Stimulated activated CD4-positive, alpha-beta T cell treated with anti-CD3 and anti-CD28 coated beads, Interleukin-15, amount 100 ng/mL, for 24 hours (primary cell): ENCODE results near the gene LRBA.
"Not testable (repeated sequence)": the region's sequence is repeated elsewhere in the genome, so short reads cannot be mapped to it uniquely, and the experiment has no call there.

Source experiments
- DNase-seq: peaks from one replicate; pipeline ENCODE4 v3.0.0-alpha.2; 2020

The LRBA gene

DNA sequence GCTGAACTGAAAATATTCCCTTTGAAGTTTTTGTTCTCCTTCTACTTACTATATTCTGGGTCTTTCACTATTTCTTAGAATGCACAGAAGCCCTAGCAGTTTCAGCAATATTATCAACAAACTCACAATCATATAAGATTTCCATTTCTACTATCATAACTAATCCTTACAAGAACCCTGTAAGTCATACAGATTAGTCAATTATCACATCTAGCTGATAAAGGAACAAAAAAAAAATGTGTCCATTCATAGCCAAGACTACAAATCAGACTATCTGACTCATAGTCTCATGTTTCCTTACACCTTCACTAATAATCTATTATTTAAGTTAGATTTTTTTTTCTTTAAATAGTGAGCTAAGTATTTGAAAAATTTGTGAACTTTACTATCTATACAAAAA lies 72.5 kb downstream of the LRBA start:
- DNase-seq, result no peak

DNA sequence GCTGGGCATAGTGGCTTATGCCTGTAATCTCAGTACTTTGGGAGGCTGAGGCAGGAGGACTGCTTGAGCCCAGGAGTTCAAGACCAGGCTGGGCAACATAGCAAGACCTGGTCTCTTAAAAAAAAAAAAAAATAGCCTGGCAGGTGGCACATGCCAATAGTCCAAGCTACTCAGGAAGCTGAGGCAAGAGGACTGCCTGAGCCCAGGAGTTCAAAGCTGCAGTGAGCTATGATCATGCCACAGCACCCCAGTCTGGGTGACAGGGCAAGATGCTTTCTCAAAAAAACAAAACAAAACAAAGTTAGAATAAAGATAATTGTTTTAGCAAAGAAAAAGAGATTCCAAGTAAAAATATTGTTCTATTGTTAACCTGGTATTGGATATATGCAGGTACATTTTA lies 75.0 kb downstream of the LRBA start:
- DNase-seq, result no peak

DNA sequence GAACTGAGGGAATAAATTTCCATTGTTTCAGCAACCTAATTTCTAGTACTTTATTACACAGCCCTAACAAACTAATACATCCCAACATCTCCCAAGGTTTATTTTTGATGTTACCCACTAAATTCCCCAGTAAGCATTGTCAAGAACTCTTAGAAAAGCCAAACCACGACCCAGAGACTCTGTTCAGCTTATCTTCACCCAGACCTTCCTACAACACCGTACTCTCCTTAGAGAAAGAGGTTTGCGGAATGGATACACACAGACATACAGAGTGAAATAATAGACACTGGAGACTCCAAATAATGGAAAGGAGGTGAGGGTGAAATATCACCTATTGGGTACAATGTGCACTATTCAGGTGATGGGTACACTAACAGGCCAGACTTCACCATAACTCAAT lies 75.6 kb downstream of the LRBA start:
- DNase-seq, result no peak

DNA sequence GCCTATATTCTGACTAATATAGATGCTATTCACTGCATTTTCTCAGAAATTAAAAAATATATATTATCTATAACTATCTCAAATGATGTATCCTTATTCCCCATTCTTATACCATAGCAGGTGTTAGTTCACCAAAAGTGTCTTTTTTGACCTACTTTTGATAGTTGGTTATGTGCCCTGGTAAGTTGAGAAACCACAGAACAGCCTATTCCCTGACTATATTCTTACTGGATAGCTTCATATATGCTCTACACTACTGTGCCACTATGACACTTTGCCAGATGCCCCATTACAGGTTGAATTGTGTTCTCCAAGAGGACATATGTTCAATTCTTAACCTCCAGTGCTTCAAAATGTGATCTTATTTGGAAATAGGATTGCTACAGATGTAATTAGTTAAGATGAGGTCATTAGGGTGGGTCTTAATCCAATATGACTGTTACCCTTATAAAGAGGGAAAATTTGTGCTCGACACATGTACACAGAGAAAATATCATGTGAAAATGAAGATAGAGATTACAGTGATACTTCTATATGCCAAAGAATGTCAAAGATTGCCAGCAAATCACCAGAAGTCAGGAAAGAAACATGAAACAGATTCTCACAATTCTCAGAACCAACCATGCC lies 76.1 kb downstream of the LRBA start:
- no peak for DNase-seq

DNA sequence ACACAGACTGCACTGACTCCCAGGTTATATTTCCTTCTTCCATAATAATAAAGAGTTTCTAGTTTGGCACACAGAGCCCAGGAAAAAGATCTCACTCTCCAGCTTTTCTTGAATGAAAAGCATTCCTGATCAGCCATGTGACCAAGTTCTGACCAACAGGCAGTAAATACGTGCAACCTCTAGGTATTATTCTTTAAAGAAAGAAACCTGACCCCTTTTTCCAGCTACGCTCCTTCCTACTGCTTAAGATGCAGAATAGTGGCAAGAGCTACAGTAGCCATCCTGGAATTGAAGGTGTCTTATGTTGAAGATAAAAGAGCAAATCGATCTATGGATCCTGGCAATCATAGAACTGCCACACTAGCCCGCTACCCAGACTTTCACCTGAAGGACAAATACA lies 76.7 kb downstream of the LRBA start:
- DNase-seq, result no peak

DNA sequence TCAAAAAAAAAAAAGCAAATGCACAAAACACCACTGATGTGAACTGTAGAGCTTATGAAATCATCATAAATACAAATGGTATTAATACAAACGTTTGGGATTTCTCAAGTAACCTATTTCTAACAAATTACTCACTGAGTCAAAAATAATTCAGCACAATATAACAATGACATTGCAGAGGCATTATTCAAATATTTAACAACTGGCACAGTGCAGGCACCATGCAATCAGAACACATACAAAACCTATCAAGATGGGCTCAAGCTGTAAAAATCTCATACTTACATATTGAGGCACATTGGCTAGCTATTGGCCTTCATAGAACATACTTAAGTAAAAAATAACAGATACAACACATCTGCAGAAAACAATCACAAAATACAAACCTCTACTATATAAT lies 81.1 kb downstream of the LRBA start:
- no peak for DNase-seq

DNA sequence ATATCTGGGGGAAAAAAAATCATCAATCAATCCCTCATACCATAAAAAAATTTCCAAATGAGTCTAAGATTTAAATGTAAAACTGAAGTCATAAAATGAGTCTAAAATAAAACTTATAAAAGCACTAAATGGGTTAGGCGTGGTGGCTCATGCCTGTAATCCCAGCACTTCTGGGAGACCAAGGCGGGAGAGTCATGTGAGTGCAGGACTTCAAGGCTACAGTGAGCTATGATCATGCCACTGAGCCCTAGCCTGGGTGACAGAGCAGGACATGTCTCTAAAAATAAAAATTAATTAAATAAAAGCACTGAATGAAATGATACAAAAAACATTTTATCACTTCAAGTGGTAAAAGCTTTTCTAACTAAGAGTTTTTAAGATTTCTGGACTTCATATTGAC lies 83.3 kb downstream of the LRBA start:
- DNase-seq, result no peak

DNA sequence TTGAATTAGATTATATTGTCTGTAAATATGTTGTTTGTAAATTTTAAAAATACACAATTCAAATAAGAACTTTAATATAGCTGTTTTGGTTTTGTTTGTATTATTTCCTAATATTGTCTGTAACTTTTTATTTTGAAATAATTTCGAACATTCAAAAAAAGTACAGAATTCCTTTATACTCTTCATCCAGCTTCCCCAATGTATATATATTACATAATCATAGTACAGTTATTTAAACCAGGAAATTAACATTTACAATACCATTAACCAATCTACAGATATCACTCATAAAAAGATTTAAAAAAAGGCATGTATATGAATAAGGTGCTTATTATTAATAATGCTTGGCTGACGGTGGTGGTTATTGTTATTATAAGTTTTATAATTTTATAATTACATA lies 84.1 kb downstream of the LRBA start:
- no peak for DNase-seq

DNA sequence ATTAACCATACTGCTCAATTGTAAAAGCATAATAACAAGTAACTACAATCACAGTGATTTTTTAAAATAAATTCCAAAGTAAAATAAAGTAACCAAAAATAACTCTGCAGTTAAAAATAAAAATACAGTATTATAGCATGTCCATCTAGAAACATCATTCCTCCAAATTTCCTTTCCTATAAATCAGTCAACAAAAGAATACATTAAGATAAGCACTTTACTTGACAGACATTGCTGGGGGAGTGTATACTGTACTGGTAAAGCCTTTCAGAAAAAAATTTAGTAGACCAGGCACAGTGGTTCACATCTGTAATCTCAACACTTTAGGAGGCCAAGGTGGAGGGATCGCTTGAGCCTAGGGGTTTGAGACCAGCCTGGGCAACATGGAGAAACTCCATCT lies 91.1 kb downstream of the LRBA start:
- DNase-seq, result no peak

DNA sequence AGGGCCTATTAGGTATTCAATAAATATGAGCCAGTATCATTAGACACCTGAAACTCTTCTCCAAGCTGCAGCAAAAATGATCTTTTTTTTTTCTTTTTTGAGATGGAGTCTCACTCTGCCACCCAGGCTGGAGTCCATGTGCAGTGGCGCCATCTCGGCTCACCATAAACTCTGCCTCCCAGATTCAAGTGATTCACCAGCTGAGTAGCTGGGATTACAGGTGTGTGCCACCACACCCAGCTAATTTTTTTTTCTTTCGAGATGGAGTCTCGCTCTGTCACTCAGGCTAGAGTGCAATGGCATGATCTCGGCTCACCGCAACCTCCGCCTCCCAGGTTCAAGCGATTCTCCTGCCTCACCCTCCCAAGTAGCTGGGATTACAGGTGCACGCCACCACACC lies 93.6 kb downstream of the LRBA start:
- DNase-seq, result not testable (repeated sequence)

DNA sequence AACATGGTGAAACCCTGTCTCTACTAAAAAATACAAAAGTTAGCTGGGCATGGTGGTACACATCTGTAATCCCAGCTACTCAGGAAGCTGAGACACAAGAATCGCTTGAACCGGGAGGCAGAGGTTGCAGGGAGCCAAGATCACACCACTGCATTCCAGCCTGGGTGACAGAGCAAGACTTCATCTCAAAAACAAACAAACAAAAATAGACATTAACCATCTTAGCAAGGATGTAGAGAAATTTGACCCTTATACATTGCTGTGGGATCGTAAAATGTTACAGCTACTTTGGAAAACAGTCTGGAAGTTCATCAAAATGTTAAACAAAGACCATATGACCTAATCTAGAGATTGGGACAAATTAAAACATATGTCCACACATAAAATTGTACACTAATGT lies 96.5 kb downstream of the LRBA start:
- DNase-seq, result not testable (repeated sequence)

DNA sequence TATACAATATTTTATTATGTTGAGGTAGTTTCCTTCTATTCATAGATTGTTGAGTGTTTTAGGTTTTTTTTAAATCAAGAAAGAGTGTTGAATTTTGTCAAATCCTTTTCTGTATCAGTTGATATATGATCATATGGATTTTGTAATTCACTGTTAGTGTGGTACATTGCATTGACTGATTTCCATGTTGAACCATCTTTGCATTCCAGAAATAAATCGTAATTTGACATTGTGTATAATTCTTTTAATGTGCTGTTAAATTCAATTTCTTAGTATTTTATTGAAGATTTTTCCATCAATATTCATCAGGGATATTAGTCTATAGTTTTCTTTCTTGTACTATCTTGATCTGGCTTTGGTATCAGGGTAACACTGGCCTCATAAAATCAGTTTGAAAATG lies 103.8 kb downstream of the LRBA start:
- DNase-seq, result no peak

DNA sequence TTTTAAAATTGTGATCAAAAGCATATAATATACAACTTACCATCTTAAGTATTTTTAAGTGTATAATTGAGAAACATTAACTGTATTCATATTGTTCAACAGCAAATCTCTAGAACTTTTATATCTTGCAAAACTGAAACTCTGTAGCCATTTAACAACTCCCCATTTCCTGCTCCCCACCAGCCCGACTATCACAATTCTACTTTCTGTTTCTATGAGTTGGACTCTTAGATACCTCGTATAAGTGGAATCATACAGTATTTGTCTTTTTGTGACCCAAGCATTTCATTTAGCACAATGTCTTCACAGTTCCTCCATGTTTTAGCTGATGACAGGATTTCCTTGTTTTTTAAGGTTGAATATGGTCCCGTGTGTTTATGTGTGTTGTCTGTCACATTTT lies 106.0 kb downstream of the LRBA start:
- no peak for DNase-seq

DNA sequence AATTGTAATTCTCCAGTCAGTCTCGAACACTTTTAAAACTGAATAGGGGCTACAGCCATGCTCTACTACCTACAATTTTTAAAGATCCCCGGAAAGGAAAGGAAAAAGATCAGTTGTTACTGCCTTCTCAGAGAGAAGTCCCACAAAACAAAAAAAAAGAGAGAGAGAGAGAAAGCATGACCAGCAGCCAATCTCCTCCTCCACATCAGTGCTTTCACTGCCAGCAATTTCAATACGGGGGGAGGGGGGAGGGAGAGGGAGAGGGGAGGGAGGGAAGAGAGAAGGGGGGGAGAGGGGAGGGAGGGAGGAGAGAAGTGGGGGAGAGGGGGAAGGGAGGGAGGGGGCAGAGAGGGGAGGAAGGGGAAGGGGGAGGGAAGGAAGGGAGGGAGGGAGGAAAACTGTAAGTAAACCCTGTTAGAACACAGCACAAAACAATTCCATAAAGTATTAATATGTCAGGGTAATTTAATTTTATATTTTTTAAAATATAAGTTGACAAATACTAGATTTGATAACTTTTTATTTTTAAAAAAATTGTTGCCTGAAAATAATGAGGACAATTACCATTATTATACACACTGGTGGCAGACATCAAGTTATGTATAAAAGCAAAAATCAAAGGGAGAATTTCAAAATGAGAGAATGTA lies 108.0 kb downstream of the LRBA start:
- no peak for DNase-seq

DNA sequence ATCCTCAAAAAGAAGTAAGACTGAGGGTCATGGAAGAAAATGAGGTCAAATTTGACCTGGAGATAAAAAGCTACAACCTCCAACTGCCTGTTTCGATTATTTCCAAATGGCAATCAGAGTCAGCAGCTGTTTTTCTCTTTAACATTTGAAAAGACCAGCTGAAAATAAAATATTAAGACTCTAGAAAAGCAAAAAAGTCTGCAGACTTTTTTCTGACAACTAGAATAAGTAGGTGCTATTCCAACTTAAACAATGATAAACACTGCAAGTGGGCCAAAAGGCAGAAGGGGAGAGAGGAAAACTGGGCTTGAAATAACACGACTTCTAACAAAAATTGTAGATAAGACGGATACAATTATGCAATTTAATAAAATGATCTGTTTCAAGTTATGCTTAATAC lies 110.4 kb downstream of the LRBA start:
- DNase-seq, result no peak

DNA sequence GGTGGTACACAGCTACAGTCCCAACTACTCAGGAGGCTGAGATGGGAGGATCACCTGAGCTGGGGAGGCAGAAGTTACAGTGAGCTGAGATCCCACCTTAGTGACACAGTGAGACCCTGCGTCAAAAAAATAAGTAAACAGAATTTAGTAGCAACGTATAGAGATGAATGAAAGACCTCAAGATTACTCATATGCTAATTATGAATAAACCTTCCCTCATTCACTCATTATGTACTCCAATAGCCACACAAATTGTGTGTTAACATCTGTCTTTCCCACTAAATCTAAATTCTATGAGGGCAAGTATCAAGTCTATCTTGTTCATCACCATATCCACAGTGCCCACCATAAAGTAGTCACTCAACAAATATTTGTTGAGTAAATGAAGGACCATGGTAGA lies 111.5 kb downstream of the LRBA start:
- no peak for DNase-seq

DNA sequence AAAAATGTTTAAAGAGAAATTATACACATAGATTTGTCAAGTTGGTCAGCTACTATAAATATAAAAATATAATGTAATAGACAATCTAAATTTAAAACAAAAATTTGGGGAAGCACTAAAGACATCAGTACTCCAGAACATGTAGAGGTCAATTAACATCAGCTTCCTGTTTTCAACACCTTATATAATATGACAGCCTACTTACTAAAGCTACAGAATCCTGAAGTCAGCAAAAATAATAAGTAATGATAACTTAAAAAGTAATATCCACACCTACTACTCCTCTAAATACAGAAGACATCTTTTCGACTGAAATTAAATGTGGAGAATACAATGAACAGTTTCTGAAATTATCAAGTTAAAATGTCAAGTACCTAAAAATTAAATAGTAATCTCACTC lies 118.6 kb downstream of the LRBA start:
- DNase-seq, result no peak

DNA sequence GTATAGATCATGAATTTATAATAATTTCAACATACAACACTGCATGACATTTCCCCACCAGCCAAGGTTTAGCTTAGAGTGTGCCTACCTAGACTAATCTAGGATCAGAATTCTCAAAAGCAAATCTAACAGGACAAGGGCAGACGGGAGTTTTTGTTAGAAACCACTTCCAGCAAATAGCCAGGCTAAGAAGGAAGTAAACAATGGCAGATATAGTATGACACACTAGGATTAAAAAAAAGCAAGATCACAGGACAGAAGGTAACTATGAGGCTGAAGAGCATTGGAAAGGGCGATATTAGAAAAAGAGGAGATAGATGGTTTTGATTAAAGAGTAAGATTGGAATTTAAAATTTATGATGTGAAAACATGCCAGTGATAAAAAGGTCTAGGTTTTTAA lies 124.8 kb downstream of the LRBA start:
- DNase-seq, result no peak

DNA sequence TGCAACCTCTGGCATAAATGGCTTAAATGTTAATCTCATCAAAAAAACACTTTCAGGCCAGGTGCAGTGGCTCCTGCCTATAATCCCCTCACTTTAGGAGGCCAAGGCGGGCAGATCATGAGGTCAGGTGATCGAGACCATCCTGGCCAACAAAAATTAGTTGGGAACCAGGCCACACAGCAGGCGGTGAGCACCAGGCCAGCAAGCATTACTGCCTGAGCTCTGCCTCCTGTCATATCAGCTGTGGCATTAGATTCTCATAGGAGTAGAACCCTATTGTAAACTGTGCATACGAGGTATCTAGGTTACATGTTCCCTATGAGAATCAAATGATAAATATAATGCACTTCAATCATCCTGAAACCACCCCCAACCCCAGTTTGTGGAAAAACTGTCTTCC lies 125.8 kb downstream of the LRBA start:
- no peak for DNase-seq

DNA sequence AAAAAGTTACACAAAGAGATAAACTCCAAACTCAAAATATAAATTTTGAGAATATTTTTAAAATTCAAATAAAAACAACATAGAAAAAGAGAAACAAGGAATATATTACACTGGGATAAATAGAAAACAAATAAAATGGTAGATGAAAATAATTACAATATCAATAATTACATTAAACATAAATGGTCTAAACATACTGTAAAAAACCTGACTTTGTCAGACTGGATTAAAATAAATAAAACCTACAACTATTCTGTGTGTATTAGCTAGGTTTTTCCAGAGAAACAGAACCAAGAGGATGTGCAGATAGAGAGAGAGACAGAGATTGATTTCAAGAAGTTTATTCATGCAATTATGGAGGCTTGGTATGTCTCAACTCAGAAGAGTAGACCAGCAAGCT lies 126.5 kb downstream of the LRBA start:
- DNase-seq, result no peak

DNA sequence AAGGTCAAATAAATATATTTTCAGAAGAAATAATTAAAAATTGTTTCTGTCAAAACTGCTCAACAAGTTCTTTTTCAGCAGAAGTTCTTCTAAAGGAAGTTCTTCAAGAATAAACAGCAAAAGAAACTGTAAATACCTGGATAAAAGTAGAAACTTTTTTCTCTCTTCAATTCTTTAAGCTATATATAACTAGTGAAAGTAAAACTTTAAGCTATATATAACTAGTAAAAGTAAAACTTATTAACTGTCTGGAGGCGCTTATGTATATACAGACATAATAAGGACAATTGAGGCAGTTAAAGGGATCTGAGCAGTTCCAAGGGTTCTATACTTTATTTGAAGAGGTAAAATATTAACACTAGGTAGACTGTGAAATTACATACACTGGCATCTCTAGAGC lies 126.9 kb downstream of the LRBA start:
- DNase-seq, result no peak

DNA sequence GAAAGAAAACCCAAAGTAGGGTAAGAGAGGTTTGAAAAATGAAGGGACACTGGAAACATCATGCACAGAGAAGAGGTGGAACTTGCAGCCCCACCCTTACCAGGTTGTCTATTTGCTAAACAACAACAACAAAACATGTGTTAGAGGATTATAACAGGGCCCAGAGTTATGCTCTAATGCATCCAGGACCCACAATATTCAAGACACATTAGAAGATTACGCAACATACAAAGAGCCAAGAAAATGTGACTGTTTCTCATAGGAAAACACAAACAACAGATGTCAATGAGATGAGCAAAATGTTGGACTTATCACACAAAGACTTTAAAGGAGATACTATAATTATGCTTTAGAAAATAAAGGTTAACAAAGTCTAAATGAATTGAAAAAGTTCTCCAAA lies 128.5 kb downstream of the LRBA start:
- DNase-seq, result no peak

DNA sequence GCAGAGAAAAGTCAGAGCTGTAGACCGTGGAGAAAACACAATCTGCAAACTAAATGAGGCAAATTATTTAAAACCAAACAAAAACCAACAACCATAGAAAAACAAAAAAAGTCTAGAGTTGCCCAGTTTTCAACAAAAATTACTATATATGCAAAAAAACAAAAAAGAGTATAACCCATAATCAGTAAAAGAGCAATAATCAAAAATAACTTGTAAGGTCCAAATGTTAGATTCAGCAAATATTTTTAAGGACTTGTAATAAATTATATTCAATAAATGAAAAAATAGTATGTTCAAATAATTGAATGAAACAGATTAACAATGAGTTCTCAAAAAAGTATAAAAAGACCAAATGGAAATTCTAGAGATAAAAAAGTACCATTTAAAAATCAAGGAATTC lies 130.5 kb downstream of the LRBA start:
- DNase-seq, result no peak

DNA sequence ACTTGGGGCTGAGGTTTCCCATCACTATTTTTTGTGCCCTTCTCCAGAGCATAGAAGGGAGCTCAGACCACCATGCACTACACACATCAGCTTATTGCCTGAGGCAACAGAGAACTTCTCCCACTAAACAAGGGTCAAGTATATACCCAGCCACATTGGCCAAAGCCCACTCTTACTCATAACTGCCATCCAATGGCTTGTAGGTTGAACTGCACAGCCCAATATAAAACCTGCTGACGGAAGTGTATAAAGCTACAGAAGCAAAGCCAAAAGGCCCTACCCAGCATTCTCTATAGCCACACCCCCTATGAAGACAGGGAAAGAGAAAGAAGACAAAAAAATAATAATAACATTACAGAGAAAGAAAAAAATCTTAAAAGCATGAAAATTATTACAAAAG lies 139.7 kb downstream of the LRBA start:
- DNase-seq, result no peak
